Kidney epithelial cell (primary cell): ENCODE measurements around the gene MRPS26. TPM values are rescaled to one million over a fixed set of nuclear protein-coding genes. Genes with fewer than 3 reads are reported as not detected.

ENCODE experiments used
- DNase-seq: peaks from one replicate; pipeline ENCODE4 v3.0.0-alpha.2; 2010; ENCODE audit warnings: low read depth
- H3K27me3 ChIP-seq: 2 replicates; pipeline ENCODE4 v1.6.0; 2011; ENCODE audit warnings: low read length; ENCODE audit not compliant: control insufficient read depth, insufficient read depth
- H3K36me3 ChIP-seq: 2 replicates; pipeline ENCODE4 v1.5.1; 2011; ENCODE audit warnings: low read length; ENCODE audit not compliant: control insufficient read depth, insufficient read depth
- H3K4me3 ChIP-seq: 2 replicates; pipeline ENCODE4 v1.5.1; 2011; ENCODE audit warnings: low read depth, mild to moderate bottlenecking, control low read depth, low read length
- total RNA-seq: library from RNA; depleted of rRNA; stranded (reverse); fragments of >200 nt; gene quantifications from 2 replicates; pipeline ENCODE4 v1.2.3, GENCODE V29; 2015
- TF ChIP-seq, protein P1 (sequence below): IDR thresholded peaks from 2 replicates; pipeline ENCODE4 v1.5.1; 2011; ENCODE audit warnings: mild to moderate bottlenecking, moderate library complexity, low read length, control low read depth, inconsistent platforms; ENCODE audit not compliant: insufficient read depth, poor library complexity, severe bottlenecking

The MRPS26 gene
- total RNA-seq, 1 donor from 2014 or later, result 80.8 TPM

DNA sequence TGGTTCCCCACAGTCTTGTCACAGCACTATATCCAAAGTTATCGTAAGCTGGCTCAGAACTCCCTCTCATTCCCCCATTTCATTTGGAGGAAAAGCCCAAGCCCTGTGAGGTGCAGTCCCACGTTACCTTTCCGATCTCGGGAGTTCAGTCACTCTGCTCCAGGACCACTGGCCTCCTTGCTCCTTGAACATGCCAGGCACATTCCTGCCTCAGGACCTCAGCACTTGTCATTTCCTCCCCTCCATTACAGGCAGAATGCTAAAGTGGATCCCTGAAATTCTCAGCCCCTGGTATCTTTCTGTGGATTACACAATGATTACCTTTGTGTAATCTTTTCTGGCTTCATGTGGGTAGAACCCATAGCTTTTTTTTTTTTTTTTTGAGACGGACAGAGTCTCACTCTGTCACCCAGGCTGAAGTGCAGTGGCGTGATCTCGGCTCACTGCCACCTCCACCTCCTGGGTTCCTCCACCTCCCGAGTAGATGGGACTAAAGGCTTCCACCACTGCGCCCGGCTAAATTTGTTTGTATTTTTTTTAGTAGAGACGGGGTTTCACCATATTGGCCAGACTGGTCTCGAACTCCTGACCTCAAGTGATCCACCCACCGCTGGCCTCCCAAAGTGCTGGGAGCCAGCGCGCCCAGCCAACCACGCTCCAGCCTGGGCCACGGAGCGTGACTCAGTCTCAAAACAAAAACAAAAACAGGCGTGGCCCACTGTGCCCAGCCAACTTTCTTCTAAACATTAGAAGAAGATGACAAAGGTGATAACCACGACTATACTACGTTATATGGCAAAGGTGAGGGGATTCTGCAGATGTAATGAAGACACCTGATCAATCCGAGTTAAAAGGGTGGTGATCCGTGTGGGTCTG, 21.5 kb downstream of the MRPS26 start:
- Histone ChIP-seq H3K4me3 (no peak overlapping the region), H3K36me3 (no peaks in the 10 kb centered on the region), H3K27me3 (peaks cover 13% of the 10 kb centered on the region)
- no peak for DNase-seq
- TF ChIP-seq, protein P1, sequence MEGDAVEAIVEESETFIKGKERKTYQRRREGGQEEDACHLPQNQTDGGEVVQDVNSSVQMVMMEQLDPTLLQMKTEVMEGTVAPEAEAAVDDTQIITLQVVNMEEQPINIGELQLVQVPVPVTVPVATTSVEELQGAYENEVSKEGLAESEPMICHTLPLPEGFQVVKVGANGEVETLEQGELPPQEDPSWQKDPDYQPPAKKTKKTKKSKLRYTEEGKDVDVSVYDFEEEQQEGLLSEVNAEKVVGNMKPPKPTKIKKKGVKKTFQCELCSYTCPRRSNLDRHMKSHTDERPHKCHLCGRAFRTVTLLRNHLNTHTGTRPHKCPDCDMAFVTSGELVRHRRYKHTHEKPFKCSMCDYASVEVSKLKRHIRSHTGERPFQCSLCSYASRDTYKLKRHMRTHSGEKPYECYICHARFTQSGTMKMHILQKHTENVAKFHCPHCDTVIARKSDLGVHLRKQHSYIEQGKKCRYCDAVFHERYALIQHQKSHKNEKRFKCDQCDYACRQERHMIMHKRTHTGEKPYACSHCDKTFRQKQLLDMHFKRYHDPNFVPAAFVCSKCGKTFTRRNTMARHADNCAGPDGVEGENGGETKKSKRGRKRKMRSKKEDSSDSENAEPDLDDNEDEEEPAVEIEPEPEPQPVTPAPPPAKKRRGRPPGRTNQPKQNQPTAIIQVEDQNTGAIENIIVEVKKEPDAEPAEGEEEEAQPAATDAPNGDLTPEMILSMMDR, result no peak

GRCh38 chr20:3068075-3068474, 22.2 kb downstream of the MRPS26 start:
- Histone ChIP-seq H3K27me3 (peaks cover 17% of the 10 kb centered on the region), H3K36me3 (no peaks in the 10 kb centered on the region), H3K4me3 (no peak overlapping the region)
- DNase-seq, result no peak
- TF ChIP-seq, protein P1, result no peak

DNA sequence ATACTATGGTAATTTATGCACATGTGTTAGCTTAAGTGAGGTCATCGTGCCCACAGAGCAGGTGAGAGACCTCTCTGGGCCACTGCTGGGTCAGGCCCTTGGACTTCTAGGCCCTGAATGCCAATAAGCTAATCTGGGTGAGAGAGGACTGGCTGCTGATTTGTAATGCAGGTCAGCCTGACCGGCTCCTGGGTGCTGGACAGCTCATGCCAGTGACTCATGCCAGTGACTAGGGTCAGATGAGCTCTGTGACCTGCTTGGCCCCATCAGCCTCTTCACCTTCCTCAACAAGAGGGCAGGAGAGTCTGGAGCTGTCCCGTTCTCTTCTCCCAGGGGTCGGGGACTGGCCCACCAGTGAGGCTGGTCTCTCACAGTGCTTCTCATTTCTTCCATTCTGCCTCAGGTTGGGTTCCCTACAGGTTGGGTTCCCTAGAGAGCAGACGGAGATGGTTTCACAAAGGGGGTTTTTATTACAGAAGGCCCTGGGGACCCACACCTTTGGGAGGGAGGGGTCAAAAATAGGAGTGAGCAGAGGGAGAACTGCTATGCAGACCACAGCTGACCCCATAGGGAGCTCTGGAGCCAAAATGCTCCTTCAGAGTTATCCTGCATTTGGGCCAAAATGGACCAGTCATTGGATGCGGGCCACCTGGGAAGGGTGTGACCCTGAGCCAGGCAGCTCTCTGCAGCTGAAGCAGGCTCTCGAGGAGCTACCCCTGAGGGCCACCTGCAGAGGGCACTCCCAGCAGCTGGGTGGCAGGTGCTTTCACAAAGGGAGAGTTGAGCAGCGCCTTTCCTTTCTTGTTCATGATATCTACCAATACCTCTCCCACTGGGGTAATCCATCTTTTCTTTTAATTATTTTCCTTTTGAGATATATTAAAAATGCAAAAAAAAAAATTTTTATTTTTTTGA, 23.4 kb downstream of the MRPS26 start:
- Histone ChIP-seq H3K27me3 (peaks cover 17% of the 10 kb centered on the region), H3K4me3 (no peak overlapping the region), H3K36me3 (no peaks in the 10 kb centered on the region)
- TF ChIP-seq, protein P1, result no peak
- no peak for DNase-seq

DNA sequence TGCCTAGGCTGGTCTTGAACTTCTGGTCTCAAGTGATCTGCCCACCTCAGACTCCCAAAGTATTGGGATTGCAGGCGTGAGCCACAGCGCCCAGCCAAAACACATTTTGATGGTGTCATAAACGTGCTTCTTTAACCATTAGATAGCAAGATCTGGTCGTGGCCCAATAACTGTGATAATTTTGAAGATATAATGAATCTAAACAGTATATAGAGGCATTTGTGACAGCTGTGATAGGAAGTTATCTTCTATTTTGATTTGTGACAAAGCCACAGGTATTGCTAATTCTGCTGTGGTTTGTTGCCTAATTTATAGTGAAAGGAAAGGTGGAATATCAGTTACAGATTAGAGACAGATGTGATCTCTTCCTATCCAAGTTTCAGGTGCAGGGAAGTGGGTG, 24.9 kb downstream of the MRPS26 start:
- H3K4me3 ChIP-seq, result no peak overlapping the region
- H3K36me3 ChIP-seq, result no peaks in the 10 kb centered on the region
- peaks cover 17% of the 10 kb centered on the region for H3K27me3 ChIP-seq
- DNase-seq, result no peak
- TF ChIP-seq, protein P1, result no peak

DNA sequence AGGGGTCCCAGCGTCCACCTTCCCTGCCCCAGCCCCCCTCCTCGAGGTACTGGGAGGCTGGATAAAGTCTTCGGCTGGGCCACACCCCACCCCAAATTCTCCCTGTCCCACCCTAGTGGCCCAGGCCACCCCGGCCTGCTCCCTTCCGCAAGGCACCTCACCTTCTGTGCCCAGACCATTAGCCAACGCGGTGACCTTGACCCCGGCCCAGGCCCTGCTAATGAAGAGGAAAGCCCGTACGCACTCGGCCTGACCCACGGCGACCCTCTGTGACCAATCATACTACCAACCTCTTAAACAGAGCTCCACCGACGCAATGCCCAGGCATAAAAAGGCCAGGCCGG, 25.4 kb downstream of the MRPS26 start:
- Histone ChIP-seq H3K27me3 (peaks cover 17% of the 10 kb centered on the region), H3K4me3 (no peak overlapping the region)

More for the DNA sequence above, 25.4 kb downstream of the MRPS26 start:
- DNase-seq, result no peak
- H3K36me3 ChIP-seq, result no peaks in the 10 kb centered on the region
- TF ChIP-seq, protein P1, result no peak
